Body of pancreas (tissue), 4 donors: Measurements from ENCODE around the gene LSP1.

Source experiments
- POLR2A ChIP-seq, 3 donors: fragments of 450-650 bp; IDR thresholded peaks; one replicate each; pipeline ENCODE4 v1.6.1; 2016; ENCODE audit warnings: antibody characterized with exemption in 3 of 3, mild to moderate bottlenecking in 2 of 3
- TF ChIP-seq, protein P1 (sequence below), 7 experiments: fragments of 450-650 bp in 4 of 7; fragments of 200-600 bp in 3 of 7; sonication (generic) in 3 of 7; IDR thresholded peaks; one replicate each; pipeline ENCODE4 v1.5.1; 2016 to 2019; ENCODE audit warnings: antibody characterized with exemption in 7 of 7

DNA sequence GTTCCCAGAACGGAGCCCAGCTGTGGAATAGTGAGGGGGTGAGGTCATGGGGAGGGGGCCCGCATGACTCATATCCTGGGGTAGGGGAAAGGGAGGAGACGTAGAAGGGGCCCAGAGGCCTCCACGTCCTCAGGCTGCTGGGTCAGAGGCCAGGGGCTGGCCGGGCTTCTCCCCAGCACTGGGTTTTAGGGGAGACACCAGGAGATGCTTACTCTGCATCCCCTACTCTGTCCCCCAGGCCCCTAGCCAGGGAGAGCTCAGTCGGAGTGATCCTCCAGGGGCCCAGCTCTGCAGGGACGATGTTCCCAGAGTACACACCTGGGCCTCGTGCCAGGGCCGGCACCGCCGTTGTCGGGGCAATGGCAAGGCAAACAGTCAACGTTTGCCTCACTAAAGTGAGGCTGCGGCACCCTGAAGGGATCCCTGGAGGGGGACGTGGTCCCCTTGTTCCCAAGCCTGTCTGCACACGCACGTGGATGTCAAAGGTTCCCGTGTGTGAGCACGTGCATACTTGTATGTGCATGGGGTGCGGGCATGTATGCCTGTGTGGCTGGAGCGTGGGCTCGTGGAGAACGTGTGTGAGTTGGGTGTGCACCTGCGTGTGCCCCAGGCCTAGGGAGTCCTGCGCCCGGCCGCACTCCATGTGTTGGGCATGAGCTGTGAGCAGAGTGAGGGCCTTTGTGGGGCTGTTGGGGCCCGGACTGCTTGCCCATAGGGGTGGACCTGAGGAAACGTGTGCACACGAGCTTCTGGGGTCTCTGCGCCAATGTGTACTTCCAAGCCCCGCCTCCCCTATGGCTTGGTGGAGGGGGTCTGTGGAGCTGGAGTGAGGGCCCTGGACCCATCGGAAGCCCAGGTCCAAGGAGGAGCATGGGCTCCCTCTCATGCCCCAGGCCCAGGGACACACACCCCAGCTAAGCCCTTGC lies 24.6 kb downstream of the LSP1 start:
- TF ChIP-seq, protein P1, sequence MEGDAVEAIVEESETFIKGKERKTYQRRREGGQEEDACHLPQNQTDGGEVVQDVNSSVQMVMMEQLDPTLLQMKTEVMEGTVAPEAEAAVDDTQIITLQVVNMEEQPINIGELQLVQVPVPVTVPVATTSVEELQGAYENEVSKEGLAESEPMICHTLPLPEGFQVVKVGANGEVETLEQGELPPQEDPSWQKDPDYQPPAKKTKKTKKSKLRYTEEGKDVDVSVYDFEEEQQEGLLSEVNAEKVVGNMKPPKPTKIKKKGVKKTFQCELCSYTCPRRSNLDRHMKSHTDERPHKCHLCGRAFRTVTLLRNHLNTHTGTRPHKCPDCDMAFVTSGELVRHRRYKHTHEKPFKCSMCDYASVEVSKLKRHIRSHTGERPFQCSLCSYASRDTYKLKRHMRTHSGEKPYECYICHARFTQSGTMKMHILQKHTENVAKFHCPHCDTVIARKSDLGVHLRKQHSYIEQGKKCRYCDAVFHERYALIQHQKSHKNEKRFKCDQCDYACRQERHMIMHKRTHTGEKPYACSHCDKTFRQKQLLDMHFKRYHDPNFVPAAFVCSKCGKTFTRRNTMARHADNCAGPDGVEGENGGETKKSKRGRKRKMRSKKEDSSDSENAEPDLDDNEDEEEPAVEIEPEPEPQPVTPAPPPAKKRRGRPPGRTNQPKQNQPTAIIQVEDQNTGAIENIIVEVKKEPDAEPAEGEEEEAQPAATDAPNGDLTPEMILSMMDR (IDR thresholded peaks at IDR 0.05), result no peak
- no peak for TF ChIP-seq POLR2A (IDR thresholded peaks at IDR 0.05)
